22Rv1 (cell line): ENCODE results near the gene PKN1.
"Not testable (repeated sequence)": the region's sequence is repeated elsewhere in the genome, so short reads cannot be mapped to it uniquely, and the experiment has no call there.

Source experiments
- H3K27ac ChIP-seq: fragments of 450-650 bp; 2 replicates; pipeline ENCODE4 v1.5.1; 2017
- CTCF ChIP-seq: fragments of 450-650 bp; IDR thresholded peaks from 2 replicates; pipeline ENCODE4 v1.5.1; 2017; ENCODE audit warnings: mild to moderate bottlenecking
- ZFX ChIP-seq: fragments of 450-650 bp; IDR thresholded peaks from 2 replicates; pipeline ENCODE4 v1.6.1; 2017; ENCODE audit warnings: antibody characterized with exemption, borderline replicate concordance

Gene PKN1

GRCh38 chr19:14497228-14497921 is 64.3 kb downstream of the PKN1 start:
- TF ChIP-seq ZFX (no peak), CTCF (no peak)
- H3K27ac ChIP-seq: peak overlapping the region; percentile 84

DNA sequence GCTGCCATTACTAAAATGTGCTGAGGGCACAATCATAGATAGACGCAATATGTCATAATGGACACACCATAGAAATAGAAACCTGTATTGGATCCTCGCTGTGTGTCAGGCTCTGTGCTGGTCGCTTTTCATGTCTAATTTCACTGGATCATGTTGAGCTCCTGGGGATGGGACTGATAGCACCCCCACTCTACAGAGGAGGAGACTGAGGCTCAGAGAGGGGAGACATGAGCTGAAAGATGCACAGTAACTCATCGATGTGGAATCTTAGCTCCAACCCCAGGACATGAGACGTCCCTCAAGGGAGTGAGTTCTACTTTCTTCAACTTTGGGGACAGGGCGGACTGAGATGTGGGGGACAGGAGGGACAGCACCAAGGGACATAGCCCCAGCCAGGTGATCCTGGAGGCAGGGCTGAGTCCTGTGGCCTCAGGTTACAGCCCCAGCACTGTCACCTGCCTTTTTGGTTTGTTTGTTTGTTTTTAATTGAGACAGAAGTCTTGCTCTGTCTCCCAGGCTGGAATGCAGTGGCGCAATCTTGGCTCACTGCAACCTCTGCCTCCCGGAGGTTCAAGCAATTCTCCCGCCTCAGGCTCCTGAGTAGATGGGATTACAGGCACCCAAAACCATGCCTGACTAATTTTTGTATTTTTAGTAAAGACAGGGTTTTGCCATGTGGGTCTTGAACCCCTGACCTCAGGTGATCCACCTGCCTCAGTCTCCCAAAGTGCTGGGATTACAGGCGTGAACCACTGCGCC is 69.4 kb downstream of the PKN1 start:
- no peak overlapping the region for H3K27ac ChIP-seq
- TF ChIP-seq CTCF (no peak), ZFX (no peak)

DNA sequence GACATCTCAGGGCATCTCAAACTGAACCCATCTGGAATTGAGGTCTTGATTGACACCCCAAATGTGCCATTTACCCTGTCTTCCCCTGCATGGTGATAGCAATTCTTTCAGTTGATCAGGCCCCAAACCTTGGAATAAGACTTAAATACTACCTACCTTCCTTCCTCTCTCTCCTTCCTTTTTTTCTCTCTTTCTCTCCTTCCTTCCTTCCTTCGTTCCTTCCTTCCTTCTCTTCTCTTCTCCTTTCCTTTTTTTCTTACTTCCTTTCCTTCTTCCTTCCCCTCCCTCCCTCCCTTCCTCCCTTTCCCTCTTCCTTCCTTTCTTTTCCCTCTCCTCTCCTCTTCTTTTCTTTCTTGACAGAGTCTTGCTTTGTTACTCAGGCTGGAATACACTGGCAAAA is 70.2 kb downstream of the PKN1 start:
- no peak overlapping the region for H3K27ac ChIP-seq
- TF ChIP-seq ZFX: no peak
- TF ChIP-seq CTCF: no peak

DNA sequence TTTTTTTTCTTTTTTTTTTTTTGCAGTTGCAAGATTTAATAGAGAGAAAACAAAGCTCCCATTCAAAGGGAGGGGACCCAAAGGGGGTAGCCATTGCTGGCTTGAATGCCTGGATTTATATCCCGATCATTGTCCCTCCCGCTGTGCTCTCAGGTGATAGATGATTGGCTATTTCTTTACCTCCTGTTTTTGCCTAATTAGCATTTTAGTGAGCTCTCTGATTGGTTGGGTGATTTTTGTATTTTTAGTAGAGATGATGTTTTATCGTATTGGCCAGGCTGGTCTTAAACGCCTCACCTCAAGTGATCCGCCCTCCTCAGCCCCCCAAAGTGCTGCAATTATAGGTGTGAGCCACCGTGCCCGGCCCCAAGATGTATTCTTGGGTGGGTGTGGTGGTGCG is 71.5 kb downstream of the PKN1 start:
- not testable (repeated sequence) for H3K27ac ChIP-seq

DNA sequence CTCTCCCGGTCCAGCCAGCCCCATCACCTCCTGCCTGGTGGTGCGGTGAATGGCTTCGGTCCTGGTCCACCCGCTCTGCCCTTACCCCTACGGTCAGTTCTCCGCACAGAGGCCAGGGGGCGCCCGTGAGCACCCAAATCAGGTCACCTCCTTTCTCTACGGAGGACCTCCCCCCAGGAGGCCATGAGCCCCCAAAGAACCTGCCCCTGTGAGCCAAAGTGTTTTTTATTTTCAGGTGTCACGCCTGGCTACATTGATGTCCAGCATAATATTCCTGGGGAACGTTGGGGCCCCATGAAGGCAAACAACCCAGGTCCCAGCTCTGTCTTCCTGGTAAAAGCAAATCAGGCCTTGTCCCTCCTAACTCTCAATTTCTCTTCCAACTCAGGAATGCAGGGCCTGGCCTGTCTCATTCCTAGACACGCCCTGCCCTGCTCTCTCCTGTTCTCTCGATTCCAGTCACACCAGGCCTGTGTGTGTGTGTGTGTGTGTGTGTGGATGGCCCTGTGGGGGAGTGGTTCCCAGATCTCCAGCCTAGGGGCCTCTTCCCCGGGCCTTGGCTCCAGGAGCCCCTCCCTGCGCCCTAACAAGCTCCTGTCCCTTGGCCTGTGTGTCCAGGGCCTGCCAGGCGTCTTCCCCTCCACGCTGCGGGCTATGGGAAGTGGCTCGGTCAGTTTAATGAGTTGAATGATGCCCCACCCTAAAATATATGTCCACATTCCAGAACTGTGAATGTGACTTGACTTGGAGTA is 72.6 kb downstream of the PKN1 start:
- H3K27ac ChIP-seq: no peak overlapping the region
- TF ChIP-seq CTCF: peak; percentile 92
- no peak for TF ChIP-seq ZFX

GRCh38 chr19:14507704-14508542 is 74.8 kb downstream of the PKN1 start:
- no peak overlapping the region for H3K27ac ChIP-seq
- TF ChIP-seq ZFX (no peak), CTCF (no peak)
